Choroid plexus epithelial cell (primary cell): ENCODE measurements around the gene INO80E.
"Not testable (repeated sequence)": the region's sequence is repeated elsewhere in the genome, so short reads cannot be mapped to it uniquely, and the experiment has no call there.

ENCODE experiments used
- DNase-seq: peaks from one replicate; pipeline ENCODE4 v3.0.0-alpha.2; 2010; ENCODE audit warnings: low read depth
- H3K4me3 ChIP-seq: 2 replicates; pipeline ENCODE4 v1.5.1; 2011; ENCODE audit warnings: low read depth, mild to moderate bottlenecking, control low read depth, low read length, moderate library complexity
- CTCF ChIP-seq: conservative IDR thresholded peaks from 2 replicates; pipeline ENCODE4 v1.5.1; 2011; ENCODE audit warnings: low read depth, mild to moderate bottlenecking, control low read depth, inconsistent platforms, low read length, moderate library complexity

The INO80E gene

GRCh38 chr16:30040221-30040620 is 44.2 kb downstream of the INO80E start:
- no peak overlapping the region for H3K4me3 ChIP-seq
- no peak for TF ChIP-seq CTCF
- no peak for DNase-seq

GRCh38 chr16:30040690-30041089 is 44.6 kb downstream of the INO80E start:
- H3K4me3 ChIP-seq, DNase-seq: not testable (repeated sequence)

GRCh38 chr16:30041841-30042240 is 45.8 kb downstream of the INO80E start:
- peak; percentile 67 for DNase-seq
- peak; percentile 34 for TF ChIP-seq CTCF
- H3K4me3 ChIP-seq = no peak overlapping the region

GRCh38 chr16:30046178-30046577 is 50.1 kb downstream of the INO80E start:
- DNase-seq = no peak
- no peak for TF ChIP-seq CTCF
- H3K4me3 ChIP-seq = no peak overlapping the region

GRCh38 chr16:30046588-30046987 is 50.5 kb downstream of the INO80E start:
- no peak for TF ChIP-seq CTCF
- H3K4me3 ChIP-seq = no peak overlapping the region
- no peak for DNase-seq

GRCh38 chr16:30049871-30050270 is 53.8 kb downstream of the INO80E start:
- no peak for TF ChIP-seq CTCF
- DNase-seq = no peak
- H3K4me3 ChIP-seq = no peak overlapping the region

- peak; percentile 72 for DNase-seq
- no peak overlapping the region for H3K4me3 ChIP-seq
- TF ChIP-seq CTCF = no peak
Measured at GRCh38 chr16:30051518-30051917, 55.5 kb downstream of the INO80E start.
